ENCODE results near the gene TP53BP2.

- TF ChIP-seq, protein P1, sequence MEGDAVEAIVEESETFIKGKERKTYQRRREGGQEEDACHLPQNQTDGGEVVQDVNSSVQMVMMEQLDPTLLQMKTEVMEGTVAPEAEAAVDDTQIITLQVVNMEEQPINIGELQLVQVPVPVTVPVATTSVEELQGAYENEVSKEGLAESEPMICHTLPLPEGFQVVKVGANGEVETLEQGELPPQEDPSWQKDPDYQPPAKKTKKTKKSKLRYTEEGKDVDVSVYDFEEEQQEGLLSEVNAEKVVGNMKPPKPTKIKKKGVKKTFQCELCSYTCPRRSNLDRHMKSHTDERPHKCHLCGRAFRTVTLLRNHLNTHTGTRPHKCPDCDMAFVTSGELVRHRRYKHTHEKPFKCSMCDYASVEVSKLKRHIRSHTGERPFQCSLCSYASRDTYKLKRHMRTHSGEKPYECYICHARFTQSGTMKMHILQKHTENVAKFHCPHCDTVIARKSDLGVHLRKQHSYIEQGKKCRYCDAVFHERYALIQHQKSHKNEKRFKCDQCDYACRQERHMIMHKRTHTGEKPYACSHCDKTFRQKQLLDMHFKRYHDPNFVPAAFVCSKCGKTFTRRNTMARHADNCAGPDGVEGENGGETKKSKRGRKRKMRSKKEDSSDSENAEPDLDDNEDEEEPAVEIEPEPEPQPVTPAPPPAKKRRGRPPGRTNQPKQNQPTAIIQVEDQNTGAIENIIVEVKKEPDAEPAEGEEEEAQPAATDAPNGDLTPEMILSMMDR (IDR thresholded peaks at IDR 0.05; ENCODE audit: poor library complexity) = no peak
- no peak for TF ChIP-seq EZH2phosphoT487 (IDR thresholded peaks at IDR 0.05; ENCODE audit: low read depth, severe bottlenecking, unreplicated experiment)
Measured at GRCh38 chr1:223860051-223860622, 14.4 kb upstream of the TP53BP2 start.
